GM12875 (cell line): Measurements from ENCODE around the gene MIEF2.

ENCODE experiments used
- H3K4me3 ChIP-seq: one replicate; pipeline ENCODE4 v1.5.1; 2011; ENCODE audit warnings: low read depth, low read length, control low read depth
- TF ChIP-seq, protein P1 (sequence below): IDR thresholded peaks from 2 replicates; pipeline ENCODE4 v1.5.1; 2011; ENCODE audit warnings: low read depth, mild to moderate bottlenecking, control low read depth, inconsistent platforms, low read length, moderate library complexity, borderline replicate concordance; ENCODE audit not compliant: insufficient read depth

Gene MIEF2

DNA sequence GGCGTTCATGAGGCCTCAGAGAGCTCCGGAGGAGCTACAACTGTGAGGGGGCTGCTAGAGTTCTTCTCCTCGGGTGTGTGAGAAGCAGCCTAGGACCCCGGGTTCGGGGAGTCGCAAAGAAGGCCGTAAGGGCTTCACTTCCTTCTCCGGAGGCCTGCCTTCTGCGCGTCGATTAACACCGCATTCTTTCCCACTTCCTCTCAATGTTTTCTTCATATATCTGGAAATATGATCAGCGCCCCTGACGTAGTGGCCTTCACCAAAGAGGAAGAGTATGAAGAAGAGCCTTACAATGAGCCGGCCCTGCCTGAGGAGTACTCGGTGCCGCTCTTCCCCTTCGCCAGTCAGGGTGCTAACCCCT, 55.1 kb downstream of the MIEF2 start:
- TF ChIP-seq, protein P1, sequence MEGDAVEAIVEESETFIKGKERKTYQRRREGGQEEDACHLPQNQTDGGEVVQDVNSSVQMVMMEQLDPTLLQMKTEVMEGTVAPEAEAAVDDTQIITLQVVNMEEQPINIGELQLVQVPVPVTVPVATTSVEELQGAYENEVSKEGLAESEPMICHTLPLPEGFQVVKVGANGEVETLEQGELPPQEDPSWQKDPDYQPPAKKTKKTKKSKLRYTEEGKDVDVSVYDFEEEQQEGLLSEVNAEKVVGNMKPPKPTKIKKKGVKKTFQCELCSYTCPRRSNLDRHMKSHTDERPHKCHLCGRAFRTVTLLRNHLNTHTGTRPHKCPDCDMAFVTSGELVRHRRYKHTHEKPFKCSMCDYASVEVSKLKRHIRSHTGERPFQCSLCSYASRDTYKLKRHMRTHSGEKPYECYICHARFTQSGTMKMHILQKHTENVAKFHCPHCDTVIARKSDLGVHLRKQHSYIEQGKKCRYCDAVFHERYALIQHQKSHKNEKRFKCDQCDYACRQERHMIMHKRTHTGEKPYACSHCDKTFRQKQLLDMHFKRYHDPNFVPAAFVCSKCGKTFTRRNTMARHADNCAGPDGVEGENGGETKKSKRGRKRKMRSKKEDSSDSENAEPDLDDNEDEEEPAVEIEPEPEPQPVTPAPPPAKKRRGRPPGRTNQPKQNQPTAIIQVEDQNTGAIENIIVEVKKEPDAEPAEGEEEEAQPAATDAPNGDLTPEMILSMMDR, result no peak
- H3K4me3 ChIP-seq, result peak overlapping the region; percentile 99

DNA sequence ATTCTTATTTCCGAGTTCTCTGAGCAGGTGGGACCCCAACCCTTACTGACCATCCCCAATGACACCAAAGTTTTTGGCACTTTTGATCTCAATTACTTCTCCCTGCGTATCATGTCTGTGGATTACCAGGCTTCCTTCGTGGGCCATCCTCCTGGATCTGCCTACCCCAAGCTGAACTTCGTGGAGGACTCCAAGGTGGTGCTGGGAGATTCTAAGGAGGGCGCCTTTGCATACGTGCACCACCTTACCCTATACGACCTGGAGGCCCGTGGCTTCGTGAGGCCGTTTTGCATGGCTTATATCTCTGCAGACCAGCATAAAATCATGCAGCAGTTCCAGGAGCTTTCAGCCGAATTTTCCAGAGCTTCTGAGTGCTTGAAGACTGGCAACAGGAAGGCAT, 55.5 kb downstream of the MIEF2 start:
- peak overlapping the region; percentile 99 for H3K4me3 ChIP-seq
- TF ChIP-seq, protein P1, result no peak
